MM.1S (cell line): ENCODE measurements around the gene PLCB1.

ENCODE experiments used
- CTCF ChIP-seq: fragments of 300-600 bp; sonication (generic); IDR thresholded peaks from 2 replicates; pipeline ENCODE4 v1.5.1; 2016; ENCODE audit warnings: antibody characterized with exemption, low read length, mixed read lengths
- EZH2 ChIP-seq: fragments of 300-600 bp; sonication (generic); optimal IDR thresholded peaks from 2 replicates; pipeline ENCODE3; 2017; ENCODE audit warnings: low read depth, mild to moderate bottlenecking, antibody characterized with exemption, low read length, mixed read lengths
- EZH2phosphoT487 ChIP-seq: fragments of 300-600 bp; sonication (generic); IDR thresholded peaks from 2 replicates; pipeline ENCODE4 v1.6.1; 2018; ENCODE audit warnings: antibody characterized with exemption, low read length

- TF ChIP-seq EZH2 = no peak
- TF ChIP-seq CTCF = no peak
- no peak for TF ChIP-seq EZH2phosphoT487
Measured at GRCh38 chr20:8408587-8409307, 276.7 kb downstream of the PLCB1 start.
